Motor neuron (in vitro differentiated cells): Measurements from ENCODE around the gene NR1H4. TPM values are rescaled to one million over a fixed set of nuclear protein-coding genes. Genes with fewer than 3 reads are reported as not detected.
"Not testable (repeated sequence)": the region's sequence is repeated elsewhere in the genome, so short reads cannot be mapped to it uniquely, and the experiment has no call there.

Experiments
- ATAC-seq, 8 experiments: fragments of 200-7000 bp; cut with Tn5 transposase; replicated peaks in 6 of 8; 2 replicates each; pipeline ENCODE4 v1.8.0; 2021; ENCODE audit warnings: mild to moderate bottlenecking in 8 of 8, moderate library complexity in 8 of 8
- H3K27ac ChIP-seq, 2 donors: fragments of 250-450 bp; sonication (Bioruptor Pico); 2 replicates each; pipeline ENCODE4 v1.9.0; 2021; ENCODE audit warnings: antibody characterized with exemption in 2 of 2, mild to moderate bottlenecking in 2 of 2, moderate library complexity in 1 of 2
- H3K4me1 ChIP-seq, 2 donors: fragments of 250-450 bp; sonication (Bioruptor Pico); replicated peaks in 1 of 2; 2 replicates each; pipeline ENCODE4 v1.6.1; 2021; ENCODE audit warnings: antibody characterized with exemption in 2 of 2, mild to moderate bottlenecking in 2 of 2, moderate library complexity in 1 of 2
- H3K4me3 ChIP-seq, 5 donors: fragments of 250-450 bp; sonication (Bioruptor Pico); 2 replicates each; pipeline ENCODE4 v1.9.0; 2021; ENCODE audit warnings: antibody characterized with exemption in 5 of 5, mild to moderate bottlenecking in 5 of 5, moderate library complexity in 4 of 5
- WGBS, 10 experiments: fragments of 450-650 bp; shearing (Covaris generic); methylation state at CpG; one replicate each; pipeline ENCODE4 v1.0.0; 2022; 5-methylcytosine and 5-hydroxymethylcytosine counted together
- in situ Hi-C, 9 experiments: fragments of 400-800 bp; cut with MboI; loops; one replicate each; pipeline ENCODE4 v1.15.0; 2021; ENCODE audit warnings: low sequenced_read_pairs in 9 of 9, low pct_unique_long_range_greater_than_20kb in 2 of 9; ENCODE audit not compliant: unreplicated experiment in 9 of 9
- total RNA-seq, 8 experiments: library from RNA; unstranded; fragments of 300-600 nt; gene quantifications; 2 replicates each; pipeline versions ENCODE4 v1.2.3 to v1.2.4, GENCODE V29; 2022

Gene NR1H4
- total RNA-seq, 8 experiments from 2014 or later = 0.05 to 6.1 (median 1.00) TPM; not detected in 5

- no peak overlapping the region for H3K27ac ChIP-seq
- H3K4me1 ChIP-seq = peaks cover 0 to 8% of the 10 kb centered on the region in 2 donors
- H3K4me3 ChIP-seq = no peak overlapping the region
- 3 to 100% (median 95%) methylated on average over 1 to 2 of the region's 2 CpGs; no CpG with 5 or more reads in 1 of the 10 experiments for WGBS, 10 experiments
- in situ Hi-C loops = loop anchor here in 2 of 9 experiments (25.0 kb wide), 1 partner anchor 168 kb away; the partner anchor contains the start of gene SLC17A8 (in 2 of the 2)
- ATAC-seq = peak in 2 of 8 experiments; percentile 39 to 91
These were observed 56.2 kb downstream of the NR1H4 start for GRCh38 chr12:100529756-100530350.

GRCh38 chr12:100533376-100533775 lies 59.7 kb downstream of the NR1H4 start:
- in situ Hi-C loops = loop anchor here in 2 of 9 experiments (25.0 kb wide), 1 partner anchor 171 kb away; the partner anchor contains the start of gene SLC17A8 (in 2 of the 2)
- peak in 2 of 8 experiments; percentile 14 to 55 for ATAC-seq
- 0 to 100% (median 76%) methylated on average over 1 to 3 of the region's 3 CpGs; no CpG with 5 or more reads in 2 of the 10 experiments for WGBS, 10 experiments
- Histone ChIP-seq H3K27ac (no peak overlapping the region), H3K4me1 (peaks cover 0 to 8% of the 10 kb centered on the region in 2 donors), H3K4me3 (no peak overlapping the region)

GRCh38 chr12:100534625-100535227 lies 61.1 kb downstream of the NR1H4 start:
- in situ Hi-C loops = loop anchor here in 2 of 9 experiments (25.0 kb wide), 1 partner anchor 172 kb away; the partner anchor contains the start of gene SLC17A8 (in 2 of the 2)
- Histone ChIP-seq H3K4me3 (no peak overlapping the region), H3K27ac (no peak overlapping the region), H3K4me1 (no peaks in the 10 kb centered on the region)
- ATAC-seq = no peak
- WGBS, 10 experiments = 23 to 100% (median 70%) methylated on average over 2 to 6 of the region's 6 CpGs; no CpG with 5 or more reads in 1 of the 10 experiments

- 0 to 67% (median 33%) methylated on average over 1 to 2 of the region's 2 CpGs; no CpG with 5 or more reads in 3 of the 10 experiments for whole genome bisulfite sequencing, 10 experiments
- peak in 2 of 8 experiments; percentile 31 to 60 for ATAC-seq
These were observed 65.5 kb downstream of the NR1H4 start for GRCh38 chr12:100539202-100539601.

GRCh38 chr12:100544165-100544564 lies 70.5 kb downstream of the NR1H4 start:
- no peaks in the 10 kb centered on the region for H3K4me1 ChIP-seq
- WGBS, 10 experiments = 63 to 100% (median 82%) methylated on average over 2 to 4 of the region's 4 CpGs; no CpG with 5 or more reads in 5 of the 10 experiments
- H3K4me3 ChIP-seq = no peak overlapping the region
- H3K27ac ChIP-seq = no peak overlapping the region
- ATAC-seq = peak in 1 of 8 experiments; percentile 52
- in situ Hi-C loops = loop anchor here in 2 of 9 experiments (25.0 kb wide), 1 partner anchor 182 kb away; the partner anchor contains the start of gene SLC17A8 (in 2 of the 2)

More at GRCh38 chr12:100539202-100539601, 65.5 kb downstream of the NR1H4 start:
- Histone ChIP-seq H3K4me3 (no peak overlapping the region), H3K4me1 (no peaks in the 10 kb centered on the region), H3K27ac (no peak overlapping the region)
- in situ Hi-C loops = loop anchor here in 2 of 9 experiments (25.0 kb wide), 1 partner anchor 177 kb away; the partner anchor contains the start of gene SLC17A8 (in 2 of the 2)

- WGBS, 10 experiments = 60 to 100% (median 80%) methylated on average over 1 of the region's 1 CpG; no CpG with 5 or more reads in 2 of the 10 experiments
- Histone ChIP-seq H3K27ac (no peak overlapping the region), H3K4me3 (no peak overlapping the region), H3K4me1 (no peaks in the 10 kb centered on the region)
- ATAC-seq = no peak
- in situ Hi-C loops = loop anchor here in 2 of 9 experiments (25.0 kb wide), 1 partner anchor 183 kb away; the partner anchor contains the start of gene SLC17A8 (in 2 of the 2)
These were observed 71.4 kb downstream of the NR1H4 start for GRCh38 chr12:100545092-100545491.

GRCh38 chr12:100553936-100554335 lies 80.3 kb downstream of the NR1H4 start:
- Histone ChIP-seq H3K4me3 (no peak overlapping the region), H3K4me1 (no peaks in the 10 kb centered on the region), H3K27ac (no peak overlapping the region)
- ATAC-seq = peak; percentile 20 to 89 (median 29)
- WGBS, 10 experiments = 25 to 100% (median 60%) methylated on average over 1 to 3 of the region's 3 CpGs; no CpG with 5 or more reads in 3 of the 10 experiments
- in situ Hi-C loops = loop anchor here in 4 of 9 experiments (10.0 to 25.0 kb wide), 2 partner anchors 159 to 192 kb away; partner anchors contain the start of gene SLC17A8 (in 3 of the 4)

- Histone ChIP-seq H3K4me1 (no peaks in the 10 kb centered on the region), H3K27ac (no peak overlapping the region), H3K4me3 (no peak overlapping the region)
- in situ Hi-C loops = loop anchor here in 4 of 9 experiments (5.0 to 25.0 kb wide), 3 partner anchors 160 to 207 kb away; partner anchors contain the start of gene SLC17A8 (in 3 of the 4)
- ATAC-seq = peak in 7 of 8 experiments; percentile 32 to 89 (median 79)
- 0 to 22% (median 0%) methylated on average over 1 of the region's 1 CpG; no CpG with 5 or more reads in 2 of the 10 experiments for WGBS, 10 experiments
These were observed 81.0 kb downstream of the NR1H4 start for GRCh38 chr12:100554608-100555077.

- no peak for ATAC-seq
- Histone ChIP-seq H3K4me3 (no peak overlapping the region), H3K27ac (no peak overlapping the region), H3K4me1 (no peaks in the 10 kb centered on the region)
- in situ Hi-C loops = loop anchor here in 4 of 9 experiments (5.0 to 25.0 kb wide), 3 partner anchors 161 to 208 kb away; partner anchors contain the start of gene SLC17A8 (in 3 of the 4)
- 0 to 92% (median 60%) methylated on average over 1 to 2 of the region's 2 CpGs; no CpG with 5 or more reads in 1 of the 10 experiments for WGBS, 10 experiments
These were observed 82.1 kb downstream of the NR1H4 start for GRCh38 chr12:100555722-100556121.

GRCh38 chr12:100557357-100557756 lies 83.7 kb downstream of the NR1H4 start:
- H3K4me3 ChIP-seq = no peak overlapping the region
- in situ Hi-C loops = loop anchor here in 4 of 9 experiments (5.0 to 25.0 kb wide), 3 partner anchors 163 to 210 kb away; partner anchors contain the start of gene SLC17A8 (in 3 of the 4)
- H3K27ac ChIP-seq = no peak overlapping the region
- no peak for ATAC-seq
- no peaks in the 10 kb centered on the region for H3K4me1 ChIP-seq
- 50 to 100% (median 89%) methylated on average over 1 to 2 of the region's 2 CpGs; no CpG with 5 or more reads in 2 of the 10 experiments for WGBS, 10 experiments

- 100% methylated on average over 1 of the region's 21 CpGs; no CpG with 5 or more reads in 9 of the 10 experiments for WGBS, 10 experiments
- in situ Hi-C loops = loop anchor here in 4 of 9 experiments (5.0 to 25.0 kb wide), 3 partner anchors 164 to 212 kb away; partner anchors contain the start of gene SLC17A8 (in 3 of the 4)
These were observed 85.6 kb downstream of the NR1H4 start for GRCh38 chr12:100559261-100559660.

GRCh38 chr12:100564090-100564489 lies 90.4 kb downstream of the NR1H4 start:
- 33 to 86% (median 60%) methylated on average over 1 to 2 of the region's 2 CpGs; no CpG with 5 or more reads in 1 of the 10 experiments for WGBS, 10 experiments
- ATAC-seq = no peak

More at GRCh38 chr12:100559261-100559660, 85.6 kb downstream of the NR1H4 start:
- not testable (repeated sequence) for H3K4me3 ChIP-seq, ATAC-seq, H3K4me1 ChIP-seq, H3K27ac ChIP-seq

More at GRCh38 chr12:100564090-100564489, 90.4 kb downstream of the NR1H4 start:
- Histone ChIP-seq H3K27ac (no peak overlapping the region), H3K4me1 (peaks cover 0 to 4% of the 10 kb centered on the region in 2 donors), H3K4me3 (no peak overlapping the region)
- in situ Hi-C loops = loop anchor here in 5 of 9 experiments (10.0 to 25.0 kb wide), 3 partner anchors 202 to 329 kb away; partner anchors contain the start of gene SLC17A8 (in 4 of the 5)
